ENCODE data around the gene YWHAE. TPM values are rescaled to one million over a fixed set of nuclear protein-coding genes. Genes with fewer than 3 reads are reported as not detected.
A peak's percentile ranks its signal among the peaks of the same experiment; 100 is the strongest.

Gene YWHAE
- total RNA-seq, 1 experiment from 2014 or later: 1,282 TPM

- no CpG with 5 or more reads among the region's 5 CpGs for WGBS (ENCODE audit: extremely low coverage, insufficient read length, low lambda C conversion rate)
- Histone ChIP-seq H3T11ph (ENCODE audit: low read length) (no peak overlapping the region), H3K27ac (ENCODE audit: insufficient read length, low read depth, low read length) (no peak overlapping the region), H3K79me2 (ENCODE audit: insufficient read depth, low read length) (peaks cover 44% of the 10 kb centered on the region), H3K14ac (ENCODE audit: insufficient read depth, low read length) (no peak overlapping the region), H2BK20ac (ENCODE audit: low read depth, low read length, poor library complexity, severe bottlenecking) (no peak overlapping the region), H2BK12ac (ENCODE audit: insufficient read length, low read depth, low read length) (no peak overlapping the region), H4K20me1 (ENCODE audit: control insufficient read depth, insufficient read depth, insufficient read length) (no peaks in the 10 kb centered on the region), H3K23me2 (ENCODE audit: insufficient read length, low read depth, low read length, poor library complexity, severe bottlenecking) (no peaks in the 10 kb centered on the region), H4K8ac (replicated peaks; ENCODE audit: insufficient read length, low read depth, low read length) (no peak overlapping the region), H3K27me3 (ENCODE audit: insufficient read depth, low read length) (no peaks in the 10 kb centered on the region), H2BK15ac (ENCODE audit: low read depth, low read length) (no peak overlapping the region), H3K9ac (ENCODE audit: extremely low read depth, insufficient read length, low read length) (no peak overlapping the region), H4K5ac (ENCODE audit: insufficient read length, low read depth, low read length) (no peak overlapping the region), H2AK5ac (ENCODE audit: insufficient read length, low read length) (no peak overlapping the region), H2BK120ac (ENCODE audit: low read depth, low read length, poor library complexity, severe bottlenecking) (no peak overlapping the region), H3K4me2 (ENCODE audit: insufficient read depth, insufficient read length, low read length) (no peak overlapping the region), H3K4me1 (ENCODE audit: insufficient read depth, low read length) (no peaks in the 10 kb centered on the region), H2AFZ (ENCODE audit: low read length) (no peak overlapping the region), H3K9me3 (ENCODE audit: control insufficient read depth, low read depth, low read length) (no peaks in the 10 kb centered on the region), H3K18ac (ENCODE audit: insufficient read length, low read depth, low read length) (no peak overlapping the region), H3K56ac (ENCODE audit: insufficient read length, low read depth, low read length) (no peak overlapping the region), H3K23ac (ENCODE audit: insufficient read length, low read depth, low read length) (no peak overlapping the region), H3K4ac (ENCODE audit: low read depth, low read length) (no peak overlapping the region), H2BK5ac (ENCODE audit: insufficient read length, low read length) (no peak overlapping the region), H3K79me1 (ENCODE audit: insufficient read depth, low read depth, low read length, poor library complexity, severe bottlenecking) (peaks cover 8% of the 10 kb centered on the region), H4K91ac (ENCODE audit: insufficient read length, low read depth, low read length) (no peak overlapping the region)
- Mint-ChIP-seq H3K4me3 (peak overlapping the region in 1 of 2 experiments; percentile 36; a peak in 1 of 5 replicates), H3K27ac (peak overlapping the region; percentile 40 to 92 (median 63); a peak in 4 of 7 replicates), H3K27me3 (ENCODE audit: low read depth) (no peaks in the 10 kb centered on the region), H3K9me3 (no peaks in the 10 kb centered on the region), H3K36me3 (ENCODE audit: insufficient read depth in 1 of 3, low read depth in 3 of 3) (peaks cover 15 to 35% (median 33%) of the 10 kb centered on the region in 3 experiments; a peak in 6 of 7 replicates), H3K4me1 (peaks cover 34 to 53% of the 10 kb centered on the region in 2 experiments)
- DNase-seq: no peak
- no peak for TF ChIP-seq CTCF (conservative IDR thresholded peaks at IDR 0.05)
Observed at GRCh38 chr17:1367351-1367745, 32.7 kb downstream of the YWHAE start.

All from H9 (cell line).